Liver (tissue), 3 donors: ENCODE data around the gene SPATA16.

Source experiments
- CTCF ChIP-seq: fragments of 150-350 bp; IDR thresholded peaks from 2 replicates; pipeline ENCODE4 v1.5.1; 2017; ENCODE audit warnings: improper control_type of control experiment, low read depth, low read length; ENCODE audit not compliant: missing input control
- REST ChIP-seq: IDR thresholded peaks from 2 replicates; pipeline ENCODE4 v1.6.1; 2016; ENCODE audit warnings: antibody characterized with exemption, mild to moderate bottlenecking
- RXRA ChIP-seq, 2 donors: IDR thresholded peaks; 2 replicates each; pipeline ENCODE4 v1.6.1; 2017 to 2018; ENCODE audit warnings: antibody characterized with exemption in 2 of 2, mild to moderate bottlenecking in 1 of 2
- SP1 ChIP-seq: IDR thresholded peaks from 2 replicates; pipeline ENCODE4 v1.6.1; 2018; ENCODE audit warnings: antibody characterized with exemption, mild to moderate bottlenecking
- TAF1 ChIP-seq: conservative IDR thresholded peaks from 2 replicates; pipeline ENCODE4 v1.6.1; 2016; ENCODE audit warnings: antibody characterized with exemption, mild to moderate bottlenecking
- ZBTB33 ChIP-seq: IDR thresholded peaks from 2 replicates; pipeline ENCODE4 v1.6.1; 2016; ENCODE audit warnings: antibody characterized with exemption
- donor health status: healthy.
- donor health status: healthy.

GRCh38 chr3:173038484-173038871 is 102.6 kb downstream of the SPATA16 start:
- TF ChIP-seq ZBTB33 (no peak), CTCF (no peak), TAF1 (no peak), REST (no peak), SP1 (no peak), RXRA (IDR thresholded peaks at IDR 0.05) (no peak)
